GM18508 (cell line): ENCODE results near the gene PDE4DIP.
"Not testable (repeated sequence)": the region's sequence is repeated elsewhere in the genome, so short reads cannot be mapped to it uniquely, and the experiment has no call there.

ENCODE experiments used
- ATAC-seq: cut with Tn5 transposase; IDR thresholded peaks from one replicate; pipeline ENCODE4 v1.9.1; 2021; ENCODE audit warnings: moderate number of reproducible peaks; ENCODE audit not compliant: insufficient read depth, unreplicated experiment

PDE4DIP gene

GRCh38 chr1:149018577-149018976 is 174.3 kb downstream of the PDE4DIP start:
- ATAC-seq = not testable (repeated sequence)

DNA sequence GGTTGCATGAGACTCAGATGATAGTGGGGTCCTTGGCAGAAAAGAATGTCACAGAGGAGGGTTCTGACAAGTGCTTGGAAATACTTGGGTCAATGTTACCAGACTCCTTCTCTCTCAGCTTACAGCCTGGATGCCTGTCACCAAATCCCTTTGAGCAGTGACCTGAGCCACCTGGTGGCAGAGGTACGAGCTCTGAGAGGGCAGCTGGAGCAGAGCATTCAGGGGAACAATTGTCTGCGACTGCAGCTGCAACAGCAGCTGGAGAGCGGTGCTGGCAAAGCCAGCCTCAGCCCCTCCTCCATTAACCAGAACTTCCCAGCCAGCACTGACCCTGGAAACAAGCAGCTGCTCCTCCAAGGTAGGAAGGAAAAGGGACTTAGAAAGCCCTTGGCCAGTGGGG is 180.1 kb downstream of the PDE4DIP start:
- not testable (repeated sequence) for ATAC-seq

- ATAC-seq = not testable (repeated sequence)
These were observed 189.7 kb downstream of the PDE4DIP start for GRCh38 chr1:149033916-149034315.

- not testable (repeated sequence) for ATAC-seq
These were observed 198.8 kb downstream of the PDE4DIP start for GRCh38 chr1:149043056-149043455.

GRCh38 chr1:149064611-149065010 is 220.4 kb downstream of the PDE4DIP start:
- ATAC-seq = not testable (repeated sequence)

DNA sequence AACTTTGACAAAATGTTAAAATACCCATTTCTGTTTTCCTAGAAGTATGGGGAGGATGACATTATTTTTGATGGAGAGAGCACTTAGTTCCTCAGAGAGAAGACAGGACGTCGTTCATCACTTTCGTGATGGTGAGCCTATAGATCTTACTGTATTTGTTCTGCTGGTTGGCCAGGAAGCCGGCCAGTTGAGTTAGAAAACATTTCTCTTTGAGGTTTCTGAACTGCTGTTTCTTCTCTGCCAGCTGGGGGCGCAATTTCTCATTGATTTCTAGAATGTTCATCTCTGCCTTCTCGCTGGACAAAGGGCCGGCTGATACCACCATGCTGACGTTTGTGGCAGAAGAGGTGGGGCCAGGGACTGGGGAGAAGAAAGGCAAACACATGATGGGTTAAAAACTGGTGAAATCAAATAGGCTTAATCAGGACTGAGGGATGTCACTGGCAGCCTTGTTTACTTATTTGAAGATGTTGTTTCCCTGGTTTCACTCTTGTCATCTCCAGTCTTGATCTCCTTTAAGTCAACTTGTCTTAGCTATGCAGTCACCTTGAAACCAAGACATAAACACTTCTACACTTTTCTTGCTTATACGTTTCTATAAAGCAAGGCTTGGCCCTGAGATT is 231.4 kb downstream of the PDE4DIP start:
- ATAC-seq = not testable (repeated sequence)
